GM19372 (cell line): ENCODE measurements around the gene KMT5B.

Source experiments
- ATAC-seq: cut with Tn5 transposase; IDR thresholded peaks from one replicate; pipeline ENCODE4 v1.9.1; 2021; ENCODE audit warnings: mild to moderate bottlenecking, low read depth, moderate library complexity; ENCODE audit not compliant: unreplicated experiment

Gene KMT5B

DNA sequence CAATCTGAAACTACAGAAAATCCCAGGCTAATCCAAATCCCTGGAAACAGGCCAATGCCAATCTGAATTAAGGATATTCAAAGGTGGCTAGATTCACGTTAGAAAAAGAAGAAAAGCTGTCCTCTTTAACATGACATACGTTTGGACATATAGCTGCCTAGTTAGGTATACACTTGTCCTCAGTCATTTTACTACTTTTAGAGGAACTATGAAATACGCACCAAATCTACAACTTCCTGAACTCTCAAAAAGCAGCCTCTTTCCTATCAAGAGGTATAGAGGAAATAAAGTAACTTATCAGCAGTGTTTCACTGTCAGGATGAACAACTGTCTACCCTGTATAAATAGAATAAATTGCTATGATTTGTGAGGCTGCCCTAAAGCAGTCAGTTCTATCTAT, 24.0 kb downstream of the KMT5B start:
- ATAC-seq = no peak

DNA sequence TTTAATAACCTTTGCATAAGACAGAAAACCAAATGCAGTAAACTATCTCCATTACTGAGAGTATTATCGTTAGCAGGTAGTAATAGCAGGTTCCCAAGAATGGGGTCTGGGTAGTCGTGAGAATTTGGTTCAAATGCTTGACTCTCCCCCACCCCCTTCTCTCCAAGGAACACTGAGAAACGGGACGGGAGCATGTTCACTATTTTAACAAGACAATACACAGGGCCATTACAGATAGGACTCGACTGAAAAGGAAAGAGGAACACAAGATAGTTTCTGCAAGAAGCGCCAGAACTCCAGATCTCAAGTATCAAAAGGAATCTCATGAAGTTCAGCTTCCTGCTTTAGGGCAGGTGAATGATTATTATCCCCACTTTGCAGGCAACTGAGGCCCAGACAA, 27.0 kb downstream of the KMT5B start:
- no peak for ATAC-seq

DNA sequence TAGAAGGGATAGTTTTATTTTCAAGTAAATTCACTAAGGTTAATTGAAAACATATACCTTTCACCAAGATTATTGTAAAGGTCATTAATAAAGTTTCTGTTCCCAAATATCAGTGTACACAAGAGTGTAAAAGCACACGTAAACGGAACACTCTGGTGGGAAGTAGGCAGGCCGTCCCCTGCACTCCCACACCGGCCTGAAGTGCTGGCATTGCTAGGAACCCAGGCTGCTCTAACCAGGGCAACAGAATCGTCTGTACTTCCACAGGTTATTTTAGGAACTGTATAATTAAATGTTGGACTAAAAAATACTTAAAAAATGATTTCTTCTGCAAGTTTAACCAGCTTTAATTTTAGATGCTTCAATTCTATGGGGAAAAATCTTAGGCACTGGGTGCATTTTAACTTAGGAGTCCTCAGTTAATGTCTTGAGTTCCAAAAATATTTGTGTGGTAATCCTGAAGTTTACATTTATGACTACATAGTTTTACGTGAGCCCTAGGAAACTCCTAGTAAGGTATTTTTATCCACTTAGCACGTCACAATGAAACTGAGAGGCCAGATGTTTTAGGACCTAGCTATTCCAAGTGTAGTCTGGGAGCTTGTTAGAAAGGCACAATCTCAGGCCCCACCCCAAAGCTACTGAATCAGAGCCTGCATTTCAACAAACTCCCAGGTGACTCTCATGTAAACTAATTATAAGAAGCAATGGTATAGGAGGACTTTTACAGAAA, 31.2 kb downstream of the KMT5B start:
- ATAC-seq = no peak

GRCh38 chr11:68179847-68180246, 33.2 kb downstream of the KMT5B start:
- ATAC-seq = no peak

DNA sequence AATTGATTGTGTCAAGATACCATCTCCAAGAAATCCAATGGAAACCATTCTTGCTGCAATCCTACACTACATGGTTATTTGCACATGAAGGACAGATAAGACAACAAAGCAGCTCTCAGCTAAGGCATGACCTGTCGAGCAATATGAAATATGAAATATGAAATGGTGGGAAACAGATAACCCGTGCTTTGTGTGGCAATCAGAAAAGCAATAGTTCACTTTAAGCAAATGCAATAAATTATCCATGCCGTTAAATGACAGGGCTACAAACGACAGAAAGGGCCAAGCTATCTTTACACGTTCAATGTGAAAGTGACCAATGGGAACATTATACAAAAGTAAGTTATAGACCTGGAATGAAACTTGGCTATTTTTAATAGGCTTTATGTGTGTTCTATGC, 35.2 kb downstream of the KMT5B start:
- ATAC-seq = no peak

- no peak for ATAC-seq
These were observed 39.2 kb downstream of the KMT5B start for GRCh38 chr11:68173926-68174325.

GRCh38 chr11:68169442-68169841, 43.7 kb downstream of the KMT5B start:
- ATAC-seq = no peak

- no peak for ATAC-seq
These were observed 44.4 kb downstream of the KMT5B start for GRCh38 chr11:68168694-68169093.

GRCh38 chr11:68167474-68167873, 45.6 kb downstream of the KMT5B start:
- ATAC-seq = no peak

DNA sequence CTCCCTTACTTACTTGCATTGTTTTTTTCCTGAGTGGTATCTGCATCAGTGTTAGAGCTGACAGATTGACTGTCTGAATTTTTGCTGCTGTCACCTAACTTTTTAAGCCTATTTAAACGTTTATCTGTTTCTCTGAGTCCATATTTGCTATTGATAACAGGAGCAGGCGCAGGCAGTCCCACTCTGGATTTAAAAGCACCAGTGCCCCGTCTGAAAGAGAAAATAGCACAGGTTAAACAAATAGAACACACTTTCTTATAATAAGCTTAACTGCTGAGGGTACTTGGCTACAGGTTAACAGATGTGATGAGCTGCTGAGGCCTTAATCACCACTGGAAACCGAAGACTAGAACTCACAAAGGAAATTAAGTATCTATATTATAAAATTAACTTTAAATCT, 46.1 kb downstream of the KMT5B start:
- ATAC-seq = no peak

DNA sequence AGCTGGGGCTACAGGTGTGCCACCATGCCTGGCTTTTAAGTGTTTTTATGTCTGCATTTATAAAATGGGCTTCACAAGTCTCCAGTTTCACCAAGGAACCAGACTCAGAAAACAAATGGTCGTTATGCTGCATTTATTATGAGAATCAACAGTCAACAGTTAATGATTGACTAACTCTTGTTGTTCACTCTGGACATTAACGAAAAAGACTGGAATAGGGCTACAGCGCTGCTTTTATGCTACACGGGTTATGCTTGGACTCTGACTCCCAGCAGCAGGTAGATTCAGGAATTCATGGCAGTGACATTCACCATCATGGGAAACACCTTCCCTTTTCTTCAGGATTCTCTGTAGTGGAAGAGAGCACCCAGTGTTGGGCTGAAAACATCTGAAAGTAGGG, 47.5 kb downstream of the KMT5B start:
- ATAC-seq = no peak

- ATAC-seq = no peak
These were observed 48.7 kb downstream of the KMT5B start for GRCh38 chr11:68164437-68164836.

- ATAC-seq = no peak
These were observed 49.4 kb downstream of the KMT5B start for GRCh38 chr11:68163691-68164090.

DNA sequence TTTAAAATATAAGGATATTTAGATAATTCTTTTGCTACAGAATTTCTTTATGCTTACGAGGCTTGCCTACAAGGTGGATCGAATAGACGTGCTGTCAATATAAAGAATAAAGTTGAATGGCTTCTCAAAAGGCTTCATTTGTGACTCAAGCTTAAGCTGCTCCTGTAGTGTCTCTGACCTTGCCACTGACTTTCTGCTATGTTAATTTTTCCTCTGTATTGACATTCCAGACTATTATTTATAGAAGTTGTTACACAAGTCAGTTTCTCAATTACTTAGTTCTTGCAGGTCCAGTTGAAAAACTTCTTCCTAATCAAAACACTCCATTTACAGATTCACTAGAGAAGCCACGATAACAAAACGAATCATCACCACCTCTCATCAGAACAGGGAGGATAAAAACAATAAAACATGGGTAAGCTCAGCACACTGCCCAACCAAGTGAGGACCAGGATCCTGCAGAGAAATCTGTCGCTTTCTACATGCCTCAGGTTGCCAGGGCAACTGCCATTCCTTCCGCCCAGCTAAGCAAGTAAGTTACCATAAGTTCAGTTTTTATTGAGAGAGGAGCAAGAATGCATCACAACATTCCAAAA, 52.9 kb downstream of the KMT5B start:
- ATAC-seq = no peak

DNA sequence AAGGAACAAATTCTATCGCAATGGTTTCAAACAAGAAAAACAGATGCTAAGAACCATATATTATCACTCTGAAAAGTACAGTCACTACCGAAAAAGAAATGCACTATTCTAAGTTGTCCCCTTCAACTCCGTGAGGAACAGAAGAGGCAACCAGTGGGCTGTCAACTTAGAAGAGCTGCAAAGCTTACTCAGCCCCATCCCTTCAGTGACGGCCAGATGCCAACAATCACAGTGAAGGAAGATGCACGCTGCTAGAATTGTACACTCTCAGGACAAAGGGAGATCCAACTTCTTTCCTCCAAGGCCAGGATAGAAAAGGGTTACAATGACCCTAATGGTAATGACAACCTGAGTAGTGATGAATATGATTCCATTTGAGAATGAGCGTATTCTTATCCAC, 53.4 kb downstream of the KMT5B start:
- no peak for ATAC-seq

DNA sequence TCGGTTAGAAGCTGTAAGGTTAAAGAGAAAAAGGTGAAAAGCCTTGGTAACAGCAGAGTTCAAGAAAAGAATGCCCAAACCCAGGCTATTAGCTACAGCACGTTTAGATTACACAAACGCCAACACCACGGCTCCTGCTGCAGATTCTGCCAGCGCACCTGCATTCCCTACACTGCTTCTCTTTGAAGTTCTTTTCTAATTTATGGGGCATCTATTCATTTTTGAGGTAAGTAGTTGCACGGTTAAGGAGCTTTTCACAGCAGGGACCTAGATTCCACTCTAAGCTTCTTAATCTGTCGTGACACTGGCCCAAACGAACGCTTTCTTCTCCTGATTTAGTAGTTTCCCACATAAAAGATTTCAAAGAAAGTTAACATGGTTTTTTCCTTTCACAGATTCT, 53.9 kb downstream of the KMT5B start:
- no peak for ATAC-seq

DNA sequence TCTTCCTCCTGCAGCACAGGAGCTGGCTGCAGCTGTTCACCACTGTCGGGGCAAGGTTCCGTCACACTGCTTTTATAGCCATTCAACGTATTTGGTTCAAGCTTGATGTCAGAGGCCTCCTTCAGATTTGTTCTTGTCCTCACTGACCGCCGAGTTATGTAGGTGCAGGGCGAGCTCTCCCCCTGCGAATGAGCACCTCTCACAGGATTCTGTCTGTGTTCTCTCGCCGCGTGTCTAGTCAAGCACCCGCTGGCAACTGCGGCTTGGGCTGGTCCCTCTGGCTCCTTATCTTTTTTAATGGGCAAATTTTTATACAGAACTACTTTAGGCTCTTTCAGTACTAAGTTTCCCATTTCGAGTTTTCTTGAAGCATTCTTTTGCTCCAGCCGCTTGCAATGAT, 54.5 kb downstream of the KMT5B start:
- no peak for ATAC-seq

GRCh38 chr11:68153742-68154141, 59.4 kb downstream of the KMT5B start:
- no peak for ATAC-seq

- no peak for ATAC-seq
These were observed 63.1 kb downstream of the KMT5B start for GRCh38 chr11:68150037-68150436.

DNA sequence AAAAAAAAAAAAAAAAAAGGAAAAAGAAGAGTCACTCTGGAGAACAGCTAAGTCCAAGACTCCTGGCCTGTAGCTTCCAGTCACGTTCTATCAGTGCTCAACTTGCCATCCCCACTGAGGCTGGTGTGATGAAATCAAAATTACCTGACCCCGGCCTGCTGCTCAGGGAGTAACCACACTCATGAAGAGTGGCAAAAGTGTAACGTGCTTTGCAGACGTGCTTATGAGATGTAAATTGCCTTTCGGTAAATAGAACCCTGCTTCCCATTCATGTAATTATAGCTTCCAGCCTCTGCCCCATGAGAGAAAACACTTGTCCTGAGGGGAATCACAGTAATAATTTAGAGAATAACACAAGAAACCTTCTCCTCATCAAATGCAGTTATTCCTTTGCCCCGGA, 63.7 kb downstream of the KMT5B start:
- ATAC-seq = no peak

DNA sequence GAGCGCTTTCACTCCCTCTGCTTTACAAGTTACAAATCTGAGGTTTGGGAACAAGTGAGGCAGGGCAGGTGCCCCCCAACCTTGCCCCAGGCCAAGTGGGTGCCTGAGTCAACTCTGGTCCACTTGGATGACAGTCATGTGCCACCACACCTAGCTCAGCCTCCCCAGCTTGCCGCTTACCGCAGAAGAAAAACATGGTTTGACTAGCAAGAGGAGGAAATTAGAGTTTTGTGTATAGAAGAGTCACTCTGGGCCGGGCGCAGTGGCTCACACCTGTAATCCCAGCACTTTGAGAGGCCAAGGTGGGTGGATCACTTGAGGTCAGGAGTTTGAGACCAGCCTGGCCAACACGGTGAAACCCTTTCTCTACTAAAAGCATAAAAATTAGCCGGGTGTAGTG, 64.2 kb downstream of the KMT5B start:
- no peak for ATAC-seq

- ATAC-seq = no peak
These were observed 64.9 kb downstream of the KMT5B start for GRCh38 chr11:68148071-68148805.
